Stimulated activated CD4-positive, alpha-beta T cell treated with anti-CD3 and anti-CD28 coated beads, Interleukin-4, amount 100 ng/mL, for 48 hours (primary cell): ENCODE measurements around the gene SPATA20.

Source experiments
- DNase-seq, 2 donors: peaks; one replicate each; pipeline ENCODE4 v3.0.0-alpha.2; 2020; ENCODE audit warnings: low read depth in 2 of 2

SPATA20 gene

DNA sequence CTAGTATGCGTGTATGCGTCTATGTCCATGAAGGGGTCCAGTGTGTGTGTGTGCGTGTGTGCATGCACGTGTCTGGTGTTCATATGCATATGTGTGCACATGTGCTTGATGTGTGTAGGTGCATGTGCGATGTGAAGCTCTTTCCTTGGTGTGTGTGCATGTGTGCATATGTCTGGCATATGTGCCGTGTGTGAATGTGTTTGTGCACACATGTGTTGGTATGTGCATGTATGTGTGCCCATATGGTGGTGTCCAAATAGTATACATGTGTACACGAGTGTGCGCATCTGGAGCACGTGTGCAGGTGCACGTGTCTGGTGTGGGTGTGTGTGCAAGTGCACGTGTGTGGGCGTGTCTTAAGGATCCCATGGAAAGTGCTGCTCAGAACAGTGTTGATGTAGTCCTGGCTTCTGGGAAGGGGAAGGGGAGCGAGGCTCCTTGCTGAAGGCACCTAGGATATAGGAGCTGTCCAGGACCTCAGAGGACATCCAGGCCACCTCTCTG lies 30.5 kb downstream of the SPATA20 start:
- DNase-seq = no peak

DNA sequence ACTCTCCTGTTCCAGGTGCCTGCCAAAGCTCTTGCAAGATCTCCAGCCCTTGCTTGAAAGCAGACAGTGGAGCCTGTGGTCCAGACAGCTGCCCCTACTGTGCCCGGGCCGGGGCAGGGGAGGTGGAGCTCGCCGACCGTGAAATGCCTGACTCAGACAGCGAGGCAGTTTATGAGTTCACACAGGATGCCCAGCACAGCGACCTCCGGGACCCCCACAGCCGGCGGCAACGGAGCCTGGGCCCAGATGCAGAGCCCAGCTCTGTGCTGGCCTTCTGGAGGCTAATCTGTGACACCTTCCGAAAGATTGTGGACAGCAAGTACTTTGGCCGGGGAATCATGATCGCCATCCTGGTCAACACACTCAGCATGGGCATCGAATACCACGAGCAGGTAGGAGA lies 31.2 kb downstream of the SPATA20 start:
- no peak for DNase-seq

DNA sequence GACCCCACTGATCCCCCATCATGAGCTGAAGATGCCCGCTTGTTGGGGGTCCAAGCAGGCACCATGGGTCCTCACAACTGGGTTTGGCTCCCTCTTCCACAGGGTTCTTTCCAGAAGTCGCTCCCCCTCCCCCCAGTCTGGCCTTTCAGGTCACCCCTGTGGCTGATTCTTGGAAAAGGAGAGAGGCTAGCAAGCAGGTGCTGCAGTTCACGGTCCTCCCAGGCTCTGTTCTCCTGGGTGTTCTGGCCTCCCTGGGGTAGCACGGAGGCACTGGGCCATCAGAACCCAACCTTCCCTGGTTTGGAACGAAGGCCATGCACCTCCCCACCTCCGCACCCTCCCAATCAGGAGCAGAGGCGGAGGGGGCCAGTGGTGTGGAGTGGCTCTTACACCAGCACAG lies 32.4 kb downstream of the SPATA20 start:
- no peak for DNase-seq

DNA sequence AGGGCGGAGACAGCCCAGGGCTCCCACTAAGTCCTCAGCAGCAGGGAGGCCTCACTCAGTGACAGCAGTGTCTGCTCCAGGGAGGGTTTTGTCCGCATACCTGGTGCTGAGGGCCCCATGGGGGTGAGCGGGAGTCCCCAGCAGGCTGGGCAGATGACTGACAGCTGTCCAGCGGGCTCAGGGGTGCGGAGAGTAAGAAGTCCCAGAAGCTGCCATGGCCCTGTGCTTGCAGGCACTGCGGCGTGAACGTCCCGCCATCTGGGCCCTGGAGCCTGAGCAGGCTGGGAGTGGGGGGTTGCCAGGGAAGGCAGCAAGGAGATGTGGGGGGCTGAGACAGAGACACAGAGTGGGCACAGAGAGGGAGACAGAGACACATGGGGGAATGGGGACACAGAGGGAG lies 33.7 kb downstream of the SPATA20 start:
- DNase-seq = no peak

DNA sequence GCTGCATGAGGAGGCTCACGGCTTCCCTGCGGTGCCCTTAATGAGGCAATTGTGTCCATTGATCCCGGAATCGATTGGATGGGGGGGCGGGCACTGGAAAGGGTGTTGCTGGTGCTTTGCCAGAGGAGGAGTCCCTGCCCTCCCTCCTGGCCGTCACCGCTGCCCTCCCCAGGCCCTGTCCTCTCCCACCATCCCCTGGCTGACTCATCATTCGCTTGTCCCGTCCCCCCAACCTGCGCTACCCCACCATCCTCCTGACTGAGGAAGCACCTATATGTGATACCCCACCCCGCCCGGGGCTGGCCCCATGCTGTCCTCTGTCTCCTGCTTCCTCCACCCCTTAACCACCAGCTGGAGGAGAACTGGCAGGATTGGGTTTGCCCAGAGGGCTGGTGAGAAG lies 34.3 kb downstream of the SPATA20 start:
- no peak for DNase-seq

DNA sequence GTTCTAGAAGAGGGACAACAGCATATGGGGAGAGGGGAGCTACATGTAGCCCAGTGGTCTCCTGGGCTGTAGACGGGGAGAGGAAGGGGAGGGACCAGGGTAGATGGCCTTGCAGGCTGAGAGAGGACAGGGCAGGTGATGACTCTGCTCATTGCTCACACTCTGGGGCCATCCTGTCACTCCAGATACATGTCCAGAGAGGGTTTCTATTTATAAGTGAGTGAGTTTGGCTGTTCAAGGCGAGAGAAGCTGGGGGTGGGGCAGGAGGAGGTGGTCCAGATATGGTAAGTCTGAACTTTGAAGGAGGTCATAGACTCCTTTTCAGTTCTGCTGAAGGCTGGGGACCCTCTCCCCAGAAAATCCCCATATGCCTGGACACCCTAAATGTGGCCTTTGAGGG lies 35.8 kb downstream of the SPATA20 start:
- no peak for DNase-seq

DNA sequence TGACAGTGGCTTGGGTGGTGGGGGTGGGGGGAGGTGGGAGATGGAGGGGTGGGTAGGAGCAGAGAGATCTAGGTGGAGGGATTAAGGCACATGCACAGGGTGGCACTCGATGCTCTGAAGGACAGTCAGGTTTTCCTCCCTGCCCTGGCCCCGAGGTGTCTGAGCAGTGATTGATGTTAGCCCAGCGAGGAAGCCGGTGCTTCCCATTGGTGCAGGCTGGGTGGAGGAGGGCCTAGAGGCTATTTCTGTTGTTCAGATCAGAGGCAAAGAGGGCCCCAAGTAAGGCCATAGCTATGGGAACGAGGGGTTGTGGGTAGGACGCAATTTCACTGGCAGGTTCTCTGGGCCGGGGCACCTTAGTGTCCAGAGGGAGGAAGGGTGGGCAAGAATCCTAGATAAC lies 36.7 kb downstream of the SPATA20 start:
- no peak for DNase-seq

DNA sequence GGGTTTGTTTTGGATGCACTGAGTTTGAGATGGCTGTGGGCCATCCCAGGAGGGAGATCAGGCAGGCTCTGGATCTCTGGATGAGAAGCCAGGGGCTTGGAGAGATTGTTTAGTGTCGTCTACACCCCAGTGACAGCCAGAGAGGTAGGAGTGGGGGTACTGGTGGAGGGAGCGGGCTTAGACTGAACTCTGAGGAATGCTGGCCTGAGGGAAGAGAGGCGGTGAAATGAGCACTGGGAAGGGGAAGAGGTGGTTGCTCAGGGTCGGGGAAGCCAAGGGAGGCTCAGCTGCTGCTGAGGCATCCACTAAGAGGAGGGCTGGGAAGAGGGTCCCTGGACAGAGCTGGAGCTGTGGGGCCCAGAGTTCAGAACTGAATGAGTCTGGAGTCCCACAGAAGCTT lies 37.1 kb downstream of the SPATA20 start:
- no peak for DNase-seq

DNA sequence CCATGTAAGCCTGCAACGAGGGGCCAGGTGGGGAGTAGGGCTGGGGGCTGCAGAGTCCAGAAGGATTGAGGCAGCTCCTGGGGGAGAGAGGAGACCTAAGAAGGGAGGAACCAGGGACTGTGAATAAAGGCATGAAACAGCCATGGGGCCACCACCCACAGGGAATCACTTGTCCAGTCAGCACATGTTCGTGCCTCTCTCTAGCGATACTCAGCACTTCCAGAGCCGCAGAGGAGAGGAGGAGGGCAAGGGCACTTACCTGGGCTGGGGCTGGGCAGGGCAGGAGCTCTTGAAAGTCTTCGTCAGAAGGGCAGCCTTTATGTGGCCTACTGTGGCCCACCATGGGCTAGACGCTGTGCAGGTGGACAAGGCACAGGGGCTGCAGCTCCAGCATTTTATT lies 37.8 kb downstream of the SPATA20 start:
- no peak for DNase-seq

DNA sequence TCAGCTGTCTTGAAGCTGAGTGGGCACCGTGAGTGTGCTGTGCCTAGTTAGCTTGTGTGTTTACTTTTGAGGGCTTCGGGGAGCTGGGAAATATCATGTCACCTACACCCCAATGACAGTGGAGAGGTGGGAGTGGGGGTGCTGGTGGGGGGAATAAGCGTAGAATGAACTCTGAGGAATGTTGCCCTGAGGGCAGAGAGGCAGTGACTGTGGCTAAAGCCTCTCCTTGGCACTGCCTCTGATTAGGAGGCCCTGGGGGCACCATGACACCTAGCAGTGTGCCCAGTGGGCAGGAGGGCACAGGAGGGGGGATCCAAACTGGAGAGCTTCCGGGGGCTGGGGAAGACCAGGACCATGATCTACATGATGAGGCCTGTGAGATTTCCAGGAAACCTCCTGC lies 38.4 kb downstream of the SPATA20 start:
- no peak for DNase-seq

DNA sequence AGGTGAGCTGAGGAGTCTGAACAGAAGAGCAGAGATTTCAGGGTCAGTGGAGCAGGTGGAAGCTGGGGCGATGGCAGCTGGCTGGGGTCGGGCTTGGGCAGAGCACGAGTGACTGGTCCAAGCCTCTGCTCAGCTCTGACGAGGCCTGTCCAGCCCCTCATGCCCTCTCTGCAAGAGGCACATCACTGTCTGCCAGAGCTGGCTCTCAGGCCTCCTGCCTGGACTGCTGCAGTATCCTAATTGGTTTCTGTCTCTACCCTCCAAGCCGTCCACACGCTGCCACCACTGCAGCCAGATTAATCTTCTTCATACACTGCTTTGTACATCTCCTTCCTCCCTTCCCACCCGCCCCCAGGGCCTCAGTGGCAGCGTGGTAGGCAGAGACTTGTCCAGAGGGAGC lies 38.9 kb downstream of the SPATA20 start:
- DNase-seq = no peak

DNA sequence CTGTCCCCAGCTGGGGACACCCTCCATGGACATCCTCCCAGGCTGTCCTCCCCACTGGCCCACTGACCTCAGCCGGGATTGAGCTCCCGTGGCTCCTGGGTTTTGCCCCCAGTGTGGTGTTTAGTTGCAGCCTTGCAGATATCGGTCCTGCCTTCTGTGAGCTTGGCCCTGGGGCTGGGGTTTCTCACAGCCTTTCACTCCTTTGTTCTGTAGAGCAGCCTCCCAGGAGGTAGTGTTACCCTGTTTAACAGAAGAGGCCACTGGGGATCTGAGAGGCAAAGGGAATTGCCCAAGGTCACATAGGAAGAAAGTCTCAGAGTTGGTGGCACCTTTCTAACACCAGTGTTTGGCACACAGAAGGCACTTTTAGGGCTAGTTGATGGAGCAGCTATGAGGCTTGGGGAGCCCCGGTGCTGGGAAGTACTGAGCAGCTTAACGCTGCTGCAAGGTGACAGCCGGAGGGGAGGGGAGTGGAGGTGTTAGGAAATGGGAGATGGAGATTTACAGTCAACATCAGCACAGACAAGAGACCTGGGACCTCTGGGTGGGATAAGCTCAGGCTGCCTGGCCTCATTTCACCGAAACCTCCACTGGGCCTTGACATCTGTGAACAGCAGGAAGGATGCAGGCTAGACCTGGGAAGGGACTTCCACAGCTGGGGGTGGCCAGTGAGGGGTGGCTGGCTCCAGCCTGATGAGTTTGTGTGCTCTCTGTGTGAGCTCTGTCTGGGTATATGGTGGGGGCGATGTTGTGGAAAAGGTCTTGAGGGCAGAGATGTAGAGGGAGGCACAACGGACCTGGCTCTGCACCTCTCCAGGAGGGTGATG lies 39.7 kb downstream of the SPATA20 start:
- no peak for DNase-seq

DNA sequence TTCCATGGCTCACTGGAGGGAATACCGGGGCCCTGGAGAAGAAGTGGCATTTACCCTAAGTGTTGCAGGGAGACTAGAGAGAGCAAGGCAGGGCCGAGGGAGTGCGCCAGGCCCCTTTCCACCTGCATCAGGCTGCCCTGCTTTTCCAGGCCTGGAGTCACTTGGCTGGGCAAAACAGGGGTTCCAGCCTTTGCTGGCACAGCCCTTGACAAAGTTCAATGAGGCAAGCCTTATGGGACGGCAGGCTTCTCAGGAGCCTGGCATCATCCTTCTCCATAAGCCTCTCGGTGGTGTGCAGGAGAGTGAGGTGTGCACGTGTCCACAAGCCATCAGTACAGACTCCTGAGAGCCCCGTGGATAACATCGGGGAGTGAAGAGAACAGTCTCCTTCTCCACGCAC lies 40.6 kb downstream of the SPATA20 start:
- no peak for DNase-seq

DNA sequence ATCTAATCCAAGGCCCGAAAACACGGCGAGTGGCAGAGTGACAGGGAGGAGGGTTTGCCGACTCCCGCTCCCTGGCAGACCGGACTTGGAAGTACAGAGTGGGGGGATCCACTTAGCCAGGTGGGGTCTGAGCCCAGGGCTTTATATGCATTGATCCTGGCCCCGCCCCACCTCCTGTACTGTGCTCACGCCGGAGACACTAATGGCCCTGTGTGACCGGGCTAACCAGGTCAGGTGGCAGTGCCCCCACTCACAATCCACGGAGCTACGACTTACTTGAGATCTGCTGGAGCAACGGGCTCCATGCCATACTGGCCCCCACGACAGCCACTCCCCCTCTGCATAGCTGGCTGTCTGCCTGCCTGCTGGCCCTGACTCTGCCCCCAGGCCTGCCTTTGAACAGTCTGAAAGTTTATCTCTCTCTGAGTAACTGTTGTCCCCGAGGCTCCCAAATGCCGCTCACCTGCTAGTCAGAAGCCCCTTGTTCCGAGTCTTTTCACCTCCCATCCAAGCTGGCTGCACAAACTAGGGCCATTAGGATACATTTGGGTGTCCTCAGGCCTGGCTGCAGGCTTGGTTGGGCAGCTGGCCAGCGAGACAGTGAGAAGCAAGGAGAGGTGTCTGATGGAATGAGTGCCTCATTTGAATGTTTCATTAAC lies 41.5 kb downstream of the SPATA20 start:
- DNase-seq = no peak

DNA sequence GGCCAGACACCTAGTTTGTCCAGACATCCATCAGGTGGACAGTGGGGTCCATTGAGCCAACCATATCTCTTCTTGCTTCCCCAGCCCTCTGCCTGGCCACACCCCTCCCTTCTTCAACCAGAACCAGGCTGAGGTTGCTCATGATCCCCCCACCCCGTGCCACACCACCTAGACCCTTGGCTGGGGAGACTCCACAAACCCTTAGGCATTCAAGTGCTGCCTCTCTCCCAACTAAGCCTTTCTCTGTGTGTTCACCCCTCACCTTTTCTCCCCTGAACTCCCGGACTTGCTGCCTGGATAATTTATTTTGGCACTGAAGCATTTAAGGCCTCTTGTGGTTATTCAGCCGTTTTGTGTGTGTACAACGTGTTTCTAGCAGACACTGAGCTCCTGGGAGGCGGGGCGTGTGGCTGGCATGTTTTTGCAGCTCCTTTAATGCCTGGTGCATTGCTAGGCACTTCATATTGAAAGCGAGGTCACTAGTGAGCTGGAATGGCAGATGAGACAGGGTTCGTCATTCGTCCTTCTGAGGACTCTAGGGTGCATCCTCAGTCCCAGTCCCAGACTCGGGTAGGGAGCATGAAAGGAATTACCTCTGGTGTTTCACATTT lies 42.2 kb downstream of the SPATA20 start:
- DNase-seq = no peak

DNA sequence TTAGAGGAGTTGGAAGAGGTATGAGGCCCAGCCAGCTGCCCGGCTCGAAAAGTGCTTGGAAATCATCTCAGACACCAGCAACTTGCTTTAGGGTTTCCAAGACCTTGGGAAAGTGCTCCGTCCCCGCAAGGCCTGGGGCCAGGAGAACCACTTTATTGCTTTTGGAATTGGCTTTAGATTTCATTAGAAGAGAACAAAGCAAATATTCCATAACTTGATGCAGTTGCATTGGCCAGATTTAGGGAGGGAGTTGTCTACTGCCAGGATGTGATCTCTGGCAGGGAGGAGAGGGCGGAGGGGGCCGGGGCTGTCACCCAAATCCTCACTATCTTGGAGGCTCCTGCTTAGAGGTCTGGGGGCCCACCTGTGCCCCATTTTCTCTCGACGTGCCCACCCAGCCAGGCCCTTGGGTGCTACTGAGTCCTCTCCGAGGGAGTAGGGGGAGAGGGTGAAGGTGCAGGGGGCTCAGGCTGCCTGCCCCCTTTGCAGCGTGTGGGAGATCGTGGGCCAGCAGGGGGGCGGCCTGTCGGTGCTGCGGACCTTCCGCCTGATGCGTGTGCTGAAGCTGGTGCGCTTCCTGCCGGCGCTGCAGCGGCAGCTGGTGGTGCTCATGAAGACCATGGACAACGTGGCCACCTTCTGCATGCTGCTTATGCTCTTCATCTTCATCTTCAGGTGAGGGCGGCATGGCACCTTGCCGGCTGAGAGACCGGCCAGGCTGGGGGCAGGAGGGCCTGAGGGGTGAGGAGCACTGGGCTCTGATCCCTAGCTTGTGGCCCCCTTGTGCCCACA lies 44.2 kb downstream of the SPATA20 start:
- no peak for DNase-seq

DNA sequence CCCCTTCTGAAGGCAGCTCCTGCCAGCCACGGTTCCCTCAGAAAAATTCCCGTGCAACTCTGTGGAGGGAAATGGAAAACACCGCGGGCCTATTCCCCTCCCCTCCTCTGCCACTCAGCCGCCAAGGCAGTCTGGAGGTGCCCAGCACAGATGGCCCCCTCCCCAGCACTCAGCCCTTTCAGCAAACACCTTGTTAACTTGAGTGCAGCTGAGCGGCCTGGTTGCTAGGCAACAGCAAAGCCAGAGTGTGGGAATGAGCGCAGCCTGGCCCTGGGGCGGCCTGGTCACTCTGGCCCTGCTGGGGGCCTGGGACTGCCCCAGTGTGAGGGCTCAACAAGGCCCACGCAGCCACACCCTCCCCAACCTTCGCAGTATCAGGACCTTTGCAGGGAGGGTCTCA lies 46.3 kb downstream of the SPATA20 start:
- DNase-seq = no peak

DNA sequence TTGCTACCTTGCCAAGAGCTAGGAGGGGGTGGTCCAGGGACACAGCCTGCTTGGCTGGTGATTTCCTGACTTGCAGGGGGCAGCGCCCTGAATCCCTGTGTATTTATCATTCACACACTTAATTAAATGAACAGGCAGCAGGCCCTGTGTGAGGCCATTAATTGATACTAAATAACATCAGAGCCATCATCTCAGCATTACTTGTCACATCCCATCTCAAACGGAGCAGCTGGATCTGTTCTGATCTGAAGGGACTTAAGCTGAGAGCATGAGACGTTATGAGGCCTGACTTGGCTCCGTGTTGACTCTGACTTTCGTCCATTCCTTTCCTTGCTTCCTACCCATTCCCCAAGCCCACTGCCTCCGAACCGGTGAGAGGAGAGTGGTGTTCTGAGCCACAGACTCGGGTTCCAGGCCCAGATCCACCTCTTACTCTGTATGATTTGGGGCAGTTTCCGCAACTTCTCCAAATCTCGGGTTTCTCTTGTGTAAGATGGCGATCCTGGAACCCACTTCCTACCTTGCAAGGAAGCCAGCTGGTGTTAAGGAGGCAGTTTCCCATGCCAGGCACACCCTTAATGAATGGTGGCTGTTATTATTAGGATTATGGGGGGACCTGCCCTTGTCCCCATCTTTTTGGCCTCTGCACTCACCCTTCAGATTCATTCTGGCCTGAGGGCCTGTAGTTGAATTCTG lies 47.3 kb downstream of the SPATA20 start:
- DNase-seq = no peak

DNA sequence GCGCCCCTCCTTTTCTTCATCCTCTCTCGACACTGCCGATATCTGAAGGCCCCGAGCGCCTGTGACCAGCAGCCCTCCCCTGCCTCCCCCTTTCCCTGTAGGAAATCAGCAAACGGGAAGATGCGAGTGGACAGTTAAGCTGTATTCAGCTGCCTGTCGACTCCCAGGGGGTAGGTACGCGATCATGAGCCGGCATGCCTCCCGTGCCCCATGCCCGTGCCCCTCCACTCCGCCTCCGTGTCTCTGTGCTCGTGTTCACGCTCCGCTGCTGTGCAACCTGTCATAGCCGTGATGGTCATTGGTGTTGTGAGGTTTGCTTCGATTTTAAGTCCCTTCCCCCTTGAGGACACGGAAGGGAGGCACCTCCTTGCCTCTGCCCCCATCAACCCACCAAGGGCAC lies 47.9 kb downstream of the SPATA20 start:
- no peak for DNase-seq

DNA sequence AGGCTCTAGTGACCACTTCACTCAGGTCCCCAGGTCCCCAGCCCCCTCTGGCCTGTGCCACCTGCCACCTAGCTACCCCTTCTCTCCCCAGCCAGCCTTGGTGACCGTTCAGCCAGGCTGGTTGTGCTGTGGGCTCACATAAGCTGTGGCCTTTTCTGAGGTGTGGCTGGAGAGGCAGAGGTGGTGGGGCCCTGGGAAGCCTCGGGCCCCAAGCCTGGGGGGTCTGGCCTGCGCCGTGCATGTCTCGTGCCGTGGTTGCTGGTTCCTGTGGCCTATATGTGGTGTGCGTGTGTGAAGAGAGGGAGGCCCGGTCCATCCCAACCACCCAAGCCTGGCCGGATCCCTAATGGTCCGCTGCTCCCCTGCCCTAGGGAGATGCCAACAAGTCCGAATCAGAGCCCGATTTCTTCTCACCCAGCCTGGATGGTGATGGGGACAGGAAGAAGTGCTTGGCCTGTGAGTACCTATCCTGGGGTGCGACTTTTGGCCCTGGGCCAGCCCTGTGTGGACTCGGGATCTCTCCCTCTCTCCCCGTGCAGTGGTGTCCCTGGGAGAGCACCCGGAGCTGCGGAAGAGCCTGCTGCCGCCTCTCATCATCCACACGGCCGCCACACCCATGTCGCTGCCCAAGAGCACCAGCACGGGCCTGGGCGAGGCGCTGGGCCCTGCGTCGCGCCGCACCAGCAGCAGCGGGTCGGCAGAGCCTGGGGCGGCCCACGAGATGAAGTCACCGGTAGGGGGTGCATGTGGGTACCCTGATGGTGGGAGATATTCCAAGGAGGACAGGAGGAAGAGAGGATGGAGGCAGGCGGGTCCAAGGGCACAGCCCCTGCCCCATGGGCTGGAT lies 49.4 kb downstream of the SPATA20 start:
- DNase-seq = no peak

DNA sequence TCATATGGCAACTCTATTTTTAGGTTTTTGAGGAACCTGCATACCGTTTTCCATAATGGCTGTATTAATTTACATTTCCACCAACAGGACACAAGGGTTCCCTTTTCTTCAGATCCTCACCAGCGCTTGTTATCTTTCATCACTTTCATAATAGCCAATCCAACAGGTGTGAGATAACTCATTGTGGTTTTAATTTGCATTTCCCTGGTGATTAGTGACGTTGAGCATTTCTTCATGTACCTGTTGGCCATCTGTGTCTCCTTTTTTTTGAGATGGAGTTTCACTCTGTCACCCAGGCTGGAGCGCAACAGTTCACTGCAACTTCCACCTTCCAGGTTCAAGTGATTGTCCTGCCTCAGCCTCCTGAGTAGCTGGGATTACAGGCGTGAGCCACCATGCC lies 51.5 kb downstream of the SPATA20 start:
- no peak for DNase-seq
